IMR-90 (cell line): ENCODE measurements around the gene APOL5. TPM values are rescaled to one million over a fixed set of nuclear protein-coding genes. Genes with fewer than 3 reads are reported as not detected.

ENCODE experiments used
- ATAC-seq: fragments of 200-7000 bp; cut with Tn5 transposase; 2 replicates; pipeline ENCODE4 v1.9.1; 2020; ENCODE audit warnings: low read depth, mild to moderate bottlenecking, moderate library complexity
- BruUV-seq: library from RNA; stranded (reverse); fragments of 400-500 nt; replicated peaks from 2 replicates; lab custom pipeline; 2021; lab: Mats Ljungman, UMichigan
- CTCF ChIA-PET: fragments of 300-600 bp; formaldehyde crosslinking; extraction: SDS; loops from one replicate; lab custom pipeline; 2021; ENCODE audit warnings: antibody characterized with exemption; lab: Yijun Ruan, JAX
- POLR2A ChIA-PET: fragments of 300-600 bp; sonication (Branson Sonifier 250); formaldehyde crosslinking; loops from one replicate; lab custom pipeline; 2022; ENCODE audit warnings: antibody characterized with exemption; ENCODE audit not compliant: unreplicated experiment; lab: Charles Lee
- DNase-seq: peaks from one replicate; pipeline ENCODE4 v3.0.0; 2013
- H2AFZ ChIP-seq: replicated peaks from 2 replicates; pipeline ENCODE3; 2013; ENCODE audit warnings: low read length, mild to moderate bottlenecking; ENCODE audit not compliant: poor library complexity
- H2AK5ac ChIP-seq: 2 replicates; pipeline ENCODE4 v1.6.1; 2013; ENCODE audit warnings: low read depth, low read length, inconsistent platforms
- H2AK9ac ChIP-seq: replicated peaks from 2 replicates; pipeline ENCODE3; 2013; ENCODE audit warnings: mild to moderate bottlenecking, low read depth, low read length, moderate library complexity; ENCODE audit not compliant: poor library complexity
- H2BK120ac ChIP-seq: 2 replicates; pipeline ENCODE4 v1.6.1; 2013; ENCODE audit warnings: low read depth, low read length, inconsistent platforms
- H2BK15ac ChIP-seq: 3 replicates; pipeline ENCODE4 v1.6.1; 2013; ENCODE audit warnings: low read depth, low read length, inconsistent platforms
- H2BK20ac ChIP-seq: 2 replicates; pipeline ENCODE4 v1.6.1; 2013; ENCODE audit warnings: low read depth, mild to moderate bottlenecking, inconsistent platforms, low read length, moderate library complexity
- H2BK5ac ChIP-seq: 2 replicates; pipeline ENCODE4 v1.6.1; 2013; ENCODE audit warnings: mild to moderate bottlenecking, low read depth, low read length, inconsistent platforms; ENCODE audit not compliant: poor library complexity, severe bottlenecking
- H3K14ac ChIP-seq: replicated peaks from 2 replicates; pipeline ENCODE4 v1.6.1; 2013; ENCODE audit warnings: low read depth, low read length, inconsistent platforms
- H3K18ac ChIP-seq: 2 replicates; pipeline ENCODE4 v1.6.1; 2013; ENCODE audit warnings: low read depth, low read length, control low read depth
- H3K23ac ChIP-seq: 2 replicates; pipeline ENCODE4 v1.6.1; 2013; ENCODE audit warnings: low read depth, low read length, inconsistent platforms
- H3K27ac ChIP-seq: 2 replicates; pipeline ENCODE4 v1.5.1; 2013; ENCODE audit warnings: mild to moderate bottlenecking, control low read depth, low read length; ENCODE audit not compliant: insufficient read depth
- H3K27me3 ChIP-seq: 2 replicates; pipeline ENCODE4 v1.6.1; 2013; ENCODE audit warnings: low read length; ENCODE audit not compliant: control insufficient read depth, insufficient read depth
- H3K36me3 ChIP-seq: 2 replicates; pipeline ENCODE4 v1.6.1; 2013; ENCODE audit warnings: low read length, mixed read lengths; ENCODE audit not compliant: control insufficient read depth, insufficient read depth
- H3K4ac ChIP-seq: 2 replicates; pipeline ENCODE4 v1.6.1; 2013; ENCODE audit warnings: low read depth, low read length, inconsistent platforms
- H3K4me1 ChIP-seq: 2 replicates; pipeline ENCODE4 v1.6.1; 2013; ENCODE audit warnings: low read length, mixed read lengths; ENCODE audit not compliant: control insufficient read depth, insufficient read depth
- H3K4me2 ChIP-seq: 2 replicates; pipeline ENCODE4 v1.6.1; 2013; ENCODE audit warnings: low read depth, mild to moderate bottlenecking, control low read depth, low read length, moderate library complexity
- H3K4me3 ChIP-seq: 2 replicates; pipeline ENCODE4 v1.5.1; 2013; ENCODE audit warnings: low read depth, mild to moderate bottlenecking, control low read depth, low read length, moderate library complexity; ENCODE audit not compliant: insufficient read depth
- H3K56ac ChIP-seq: 2 replicates; pipeline ENCODE4 v1.6.1; 2013; ENCODE audit warnings: low read length, inconsistent platforms; ENCODE audit not compliant: insufficient read depth; ENCODE audit errors: extremely low read depth
- H3K79me1 ChIP-seq, 2 experiments: 2 replicates each; pipeline ENCODE4 v1.6.1; 2013; ENCODE audit warnings: low read length in 2 of 2, inconsistent platforms in 1 of 2, low read depth in 1 of 2
- H3K9ac ChIP-seq: 2 replicates; pipeline ENCODE4 v1.6.1; 2013; ENCODE audit warnings: low read depth, low read length, control low read depth
- H3K9me1 ChIP-seq: 2 replicates; pipeline ENCODE4 v1.6.1; 2013; ENCODE audit warnings: low read length, inconsistent platforms; ENCODE audit not compliant: insufficient read depth
- H3K9me3 ChIP-seq: 2 replicates; pipeline ENCODE4 v1.6.1; 2013; ENCODE audit warnings: low read length; ENCODE audit not compliant: control insufficient read depth, insufficient read depth
- H4K20me1 ChIP-seq: 2 replicates; pipeline ENCODE4 v1.6.1; 2013; ENCODE audit warnings: low read length, inconsistent platforms; ENCODE audit not compliant: insufficient read depth
- H4K5ac ChIP-seq: 2 replicates; pipeline ENCODE4 v1.6.1; 2013; ENCODE audit warnings: mild to moderate bottlenecking, low read depth, low read length, control low read depth
- H4K8ac ChIP-seq, 2 experiments: 2 replicates each; pipeline ENCODE4 v1.6.1; 2013; ENCODE audit warnings: low read depth in 2 of 2, low read length in 2 of 2, control low read depth in 1 of 2, inconsistent platforms in 1 of 2
- H4K91ac ChIP-seq: 2 replicates; pipeline ENCODE4 v1.6.1; 2013; ENCODE audit warnings: low read depth, low read length, inconsistent platforms; ENCODE audit not compliant: insufficient read depth
- BHLHE40 ChIP-seq: fragments of 150-350 bp; IDR thresholded peaks from 2 replicates; pipeline ENCODE4 v1.6.1; 2016; ENCODE audit warnings: mild to moderate bottlenecking, low read depth, low read length
- FOS ChIP-seq: fragments of 150-350 bp; IDR thresholded peaks from 2 replicates; pipeline ENCODE4 v1.6.1; 2016; ENCODE audit warnings: low read depth, low read length
- MAFK ChIP-seq: IDR thresholded peaks from 2 replicates; pipeline ENCODE4 v1.6.1; 2012; ENCODE audit warnings: low read depth, low read length, improper control_type of control experiment
- RCOR1 ChIP-seq: IDR thresholded peaks from 2 replicates; pipeline ENCODE4 v1.6.1; 2012; ENCODE audit warnings: mild to moderate bottlenecking, low read length, improper control_type of control experiment; ENCODE audit not compliant: insufficient replicate concordance
- WGBS, 2 experiments: methylation state at CpG; one replicate each; pipeline versions ENCODE4 v1.1.5 to v1.1.7; 2013; ENCODE audit warnings: missing lambda C conversion rate in 2 of 2; ENCODE audit not compliant: insufficient read length in 1 of 2; ENCODE audit errors: extremely low coverage in 2 of 2; 5-methylcytosine and 5-hydroxymethylcytosine counted together
- dilution Hi-C: fragments of 300-500 bp; cut with HindIII; formaldehyde crosslinking; loops from one replicate; pipeline ENCODE4 v1.14.3; 2018; ENCODE audit warnings: low sequenced_read_pairs; ENCODE audit not compliant: unreplicated experiment
- in situ Hi-C: fragments of 300-500 bp; cut with MboI; formaldehyde crosslinking; loops from 3 replicates; pipeline ENCODE4 v1.14.3; 2019; ENCODE audit warnings: low sequenced_read_pairs, inconsistent platforms, mixed read lengths
- intact Hi-C: fragments of 100-400 bp; cut with micrococcal nuclease; formaldehyde crosslinking; loops from 2 replicates; pipeline ENCODE4 v1.10.0; 2022
- polyA plus RNA-seq, 3 experiments: library from polyadenylated mRNA; depleted of rRNA; stranded (reverse); fragments of >200 nt; gene quantifications; 2 replicates each; pipeline ENCODE4 v1.2.3, GENCODE V29; 2012; ENCODE audit warnings: low replicate concordance in 1 of 3
- total RNA-seq: library from RNA; depleted of rRNA; stranded (reverse); fragments of >200 nt; gene quantifications from 2 replicates; pipeline ENCODE4 v1.2.3, GENCODE V29; 2012

The APOL5 gene
- total and polyA plus RNA-seq, 2 of the 4 experiments (the other 2 are of a cell fraction), result 0.15 to 0.18 TPM

- 0 out of 2 replicates have a peak overlapping the region, but pooled peaks have one; percentile 21 for H3K23ac ChIP-seq
- H4K8ac ChIP-seq, result peak overlapping the region; percentile 6 to 39; a peak in 2 of 4 replicates
- peaks cover 6% of the 10 kb centered on the region for H3K36me3 ChIP-seq
- no TSS peak for BruUV-seq
- H3K9ac ChIP-seq, result no peak overlapping the region; the same call in 1 of the 2 replicates
- H4K91ac ChIP-seq, result no peak overlapping the region
- H3K4me3 ChIP-seq, result no peak overlapping the region; the same call in 1 of the 2 replicates
- ATAC-seq (peak; percentile 63), DNase-seq (no peak)
- H3K56ac ChIP-seq, result no peak overlapping the region
- H2AK9ac ChIP-seq, result no peak overlapping the region
- no peaks in the 10 kb centered on the region for H3K27me3 ChIP-seq
- peaks cover 28 to 36% of the 10 kb centered on the region in 2 experiments for H3K79me1 ChIP-seq
- no peak overlapping the region for H3K27ac ChIP-seq
- no peaks in the 10 kb centered on the region for H3K9me3 ChIP-seq
- H4K20me1 ChIP-seq, result no peaks in the 10 kb centered on the region
- H3K4me1 ChIP-seq, result no peaks in the 10 kb centered on the region; the same call in 1 of the 2 replicates
- peak; percentile 55; the same call in 1 of the 2 replicates for TF ChIP-seq MAFK
- no peak for TF ChIP-seq RCOR1
- no peak for TF ChIP-seq BHLHE40
- no peak for TF ChIP-seq FOS
- CTCF ChIA-PET, result interaction anchor here (1.2 kb wide), 1 partner anchor 71 kb away, joined by 3 read pairs; no protein-coding TSS in a partner anchor
- H2AFZ ChIP-seq, result no peak overlapping the region
- in situ Hi-C loops, result no loop called here
- no peak overlapping the region; the same call in 1 of the 2 replicates for H3K4ac ChIP-seq
- H2BK5ac ChIP-seq, result peak overlapping the region; percentile 6
- peak overlapping the region; percentile 11; the same call in 1 of the 2 replicates for H3K4me2 ChIP-seq
- H4K5ac ChIP-seq, result no peak overlapping the region; the same call in 1 of the 2 replicates
- no peak overlapping the region for H2BK20ac ChIP-seq
- intact Hi-C loops, result loop anchor here (5.0 kb wide), 1 partner anchor 155 kb away; no protein-coding TSS in a partner anchor
- POLR2A ChIA-PET, result interaction anchor here (0.6 to 0.7 kb wide), 2 partner anchors 108 to 1426 kb away, joined by 3 read pairs; no protein-coding TSS in a partner anchor
- H2AK5ac ChIP-seq, result no peak overlapping the region
- H2BK15ac ChIP-seq, result no peak overlapping the region
- H3K14ac ChIP-seq, result 0 out of 2 replicates have a peak overlapping the region, but pooled peaks have one; percentile 14
- WGBS, 2 experiments, result 38% methylated on average over 3 of the region's 10 CpGs; no CpG with 5 or more reads in 1 of the 2 experiments
- H3K9me1 ChIP-seq, result 0 out of 2 replicates have a peak, but pooled peaks cover 5% of the 10 kb centered on the region
- H2BK120ac ChIP-seq, result no peak overlapping the region
- no peak overlapping the region for H3K18ac ChIP-seq
- dilution Hi-C loops, result no loop called here
These were observed 49.2 kb downstream of the APOL5 start for GRCh38 chr22:35766654-35767580.
